Ovary (tissue), 9 donors: ENCODE results near the gene ABHD17C. TPM values are rescaled to one million over a fixed set of nuclear protein-coding genes. Genes with fewer than 3 reads are reported as not detected.

Experiments used
- DNase-seq, 5 donors: peaks; one replicate each; pipeline ENCODE4 v3.0.0-alpha.2; 2019 to 2020
- H3K27ac ChIP-seq, 2 donors: fragments of 200-600 bp; one replicate each; pipeline versions ENCODE4 v1.5.1 to v1.8.0; 2019 to 2022
- H3K27me3 ChIP-seq: fragments of 200-600 bp; one replicate; pipeline ENCODE4 v1.8.0; 2022
- H3K36me3 ChIP-seq: fragments of 200-600 bp; sonication (generic); one replicate; pipeline ENCODE4 v1.5.1; 2019
- H3K4me1 ChIP-seq: one replicate; pipeline ENCODE4 v1.8.1; 2013; ENCODE audit warnings: mild to moderate bottlenecking, moderate library complexity; ENCODE audit not compliant: insufficient read depth
- H3K4me3 ChIP-seq: fragments of 200-600 bp; sonication (generic); one replicate; pipeline ENCODE4 v1.5.1; 2017
- H3K9me3 ChIP-seq, 2 donors: fragments of 200-600 bp in 1 of 2; sonication (generic) in 1 of 2; one replicate each; pipeline versions ENCODE4 v1.5.1 to v1.8.1; 2013 to 2019; ENCODE audit warnings: mild to moderate bottlenecking in 1 of 2, moderate library complexity in 1 of 2
- EP300 ChIP-seq: sonication (generic); formaldehyde crosslinking; IDR thresholded peaks from one replicate; pipeline ENCODE4 v1.6.1; 2017; ENCODE audit warnings: antibody characterized with exemption
- POLR2A ChIP-seq: fragments of 450-650 bp; IDR thresholded peaks from one replicate; pipeline ENCODE4 v1.6.1; 2017; ENCODE audit warnings: antibody characterized with exemption, mild to moderate bottlenecking, moderate library complexity
- WGBS, 3 donors: extraction: QIAGEN DNeasy Blood & Tissue Kit in 1 of 3; methylation state at CpG; one replicate each; pipeline versions ENCODE4 v1.1.5 to v1.1.7; 2013 to 2017; 5-methylcytosine and 5-hydroxymethylcytosine counted together
- intact Hi-C, 4 donors: fragments of 100-400 bp; cut with DNase I; formaldehyde crosslinking; loops; one replicate each; pipeline versions ENCODE4 v1.11.0 to v1.15.1; 2022 to 2023
- polyA plus RNA-seq, 2 donors: library from polyadenylated mRNA; stranded (reverse); fragments of 200-250 nt in 1 of 2; fragments of 350-450 nt in 1 of 2; fragmentation: Illumina TruSeq in 1 of 2; extraction: RNeasy Lipid Tissue Mini Kit (QIAGEN cat#74804) in 1 of 2; gene quantifications; one replicate each; pipeline ENCODE4 v1.2.3, GENCODE V29; 2013 to 2014
- total RNA-seq, 7 donors: library from RNA; depleted of rRNA in 2 of 7; stranded (reverse); fragments of >200 nt in 2 of 7; fragmentation: NEBNext Ultra II Directional in 3 of 7; extraction: Animal tissue kit (Norgen Biotek cat#: 25700) in 3 of 7; gene quantifications; one replicate each; pipeline versions ENCODE4 v1.1.0 to v1.2.4, GENCODE V29; 2016 to 2023
- TF ChIP-seq, protein P1 (sequence below), 3 donors: fragments of 450-650 bp in 2 of 3; fragments of 200-600 bp in 1 of 3; IDR thresholded peaks; one replicate each; pipeline versions ENCODE4 v1.5.1 to v1.8.0; 2016 to 2022; ENCODE audit warnings: antibody characterized with exemption in 3 of 3, mild to moderate bottlenecking in 1 of 3
- donor health status: DM: no; HTN: no; CAD: no; lungs with moderate emphysema.
- donor health status: DM: no; HTN: no; CAD: no.
- donor health status: Bipolar disorder and iron deficiency.
- donor health status: DM: yes; HTN: yes; CAD: no.
- donor health status: DM: no; HTN: no; CAD: no.
- donor health status: DM: yes; HTN: yes; CAD: no.

ABHD17C gene
- total and polyA plus RNA-seq, 9 donors, result 1.2 to 5.6 (median 3.6) TPM

DNA sequence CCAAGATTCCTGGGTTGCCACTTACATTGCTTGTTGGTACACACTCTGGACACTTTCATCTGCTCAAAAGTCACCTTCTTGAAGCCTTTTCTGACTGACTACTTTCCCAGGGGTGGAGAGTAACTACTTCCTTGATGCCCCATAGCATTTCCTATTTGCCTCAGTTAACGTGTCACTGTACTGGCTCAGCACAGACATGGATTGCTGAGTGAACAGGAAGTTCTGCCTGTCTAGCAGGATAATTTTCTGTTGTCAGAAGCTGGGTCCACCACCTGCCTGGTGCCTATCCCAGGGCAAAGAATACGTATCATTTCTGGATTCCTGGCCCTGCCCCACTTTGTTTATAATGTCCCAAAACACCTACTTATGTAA is 15.3 kb upstream of the ABHD17C start:
- no peak overlapping the region for H3K27ac ChIP-seq
- intact Hi-C loops, result loop anchor here in 1 of 4 donors (5.0 kb wide), 1 partner anchor 1477 kb away; no protein-coding TSS in a partner anchor

DNA sequence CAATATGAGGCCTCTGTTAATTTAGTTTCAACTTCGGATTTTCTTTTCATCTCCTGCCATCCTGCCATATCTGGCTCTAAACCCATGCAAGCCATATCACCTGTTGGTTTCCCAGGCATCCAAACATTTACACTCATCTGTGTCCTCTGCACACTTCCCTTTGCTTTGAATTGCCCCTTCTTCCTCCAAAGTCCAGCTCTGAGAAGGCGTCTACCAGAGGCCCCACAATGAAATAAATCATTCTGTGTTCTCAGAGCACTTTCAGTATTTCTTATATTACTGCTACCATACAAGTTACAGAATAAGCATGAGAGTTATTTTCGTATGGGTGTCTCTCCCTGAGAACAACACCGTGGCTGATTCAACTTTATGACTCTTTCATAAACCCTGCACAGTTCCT is 12.9 kb upstream of the ABHD17C start:
- TF ChIP-seq EP300 (no peak), POLR2A (no peak)
- TF ChIP-seq, protein P1, sequence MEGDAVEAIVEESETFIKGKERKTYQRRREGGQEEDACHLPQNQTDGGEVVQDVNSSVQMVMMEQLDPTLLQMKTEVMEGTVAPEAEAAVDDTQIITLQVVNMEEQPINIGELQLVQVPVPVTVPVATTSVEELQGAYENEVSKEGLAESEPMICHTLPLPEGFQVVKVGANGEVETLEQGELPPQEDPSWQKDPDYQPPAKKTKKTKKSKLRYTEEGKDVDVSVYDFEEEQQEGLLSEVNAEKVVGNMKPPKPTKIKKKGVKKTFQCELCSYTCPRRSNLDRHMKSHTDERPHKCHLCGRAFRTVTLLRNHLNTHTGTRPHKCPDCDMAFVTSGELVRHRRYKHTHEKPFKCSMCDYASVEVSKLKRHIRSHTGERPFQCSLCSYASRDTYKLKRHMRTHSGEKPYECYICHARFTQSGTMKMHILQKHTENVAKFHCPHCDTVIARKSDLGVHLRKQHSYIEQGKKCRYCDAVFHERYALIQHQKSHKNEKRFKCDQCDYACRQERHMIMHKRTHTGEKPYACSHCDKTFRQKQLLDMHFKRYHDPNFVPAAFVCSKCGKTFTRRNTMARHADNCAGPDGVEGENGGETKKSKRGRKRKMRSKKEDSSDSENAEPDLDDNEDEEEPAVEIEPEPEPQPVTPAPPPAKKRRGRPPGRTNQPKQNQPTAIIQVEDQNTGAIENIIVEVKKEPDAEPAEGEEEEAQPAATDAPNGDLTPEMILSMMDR (IDR thresholded peaks at IDR 0.05), result no peak
- intact Hi-C loops, result loop anchor here in 1 of 4 donors (5.0 kb wide), 1 partner anchor 1480 kb away; no protein-coding TSS in a partner anchor
- 63 to 74% (median 65%) methylated on average over 4 of the region's 4 CpGs for WGBS, 3 donors
- Histone ChIP-seq H3K36me3 (no peaks in the 10 kb centered on the region), H3K27me3 (no peaks in the 10 kb centered on the region), H3K4me3 (no peak overlapping the region), H3K9me3 (no peaks in the 10 kb centered on the region), H3K27ac (no peak overlapping the region), H3K4me1 (no peaks in the 10 kb centered on the region)
- DNase-seq, result no peak

More for the DNA sequence above, 15.3 kb upstream of the ABHD17C start:
- Histone ChIP-seq H3K9me3 (no peaks in the 10 kb centered on the region), H3K4me3 (no peak overlapping the region), H3K4me1 (no peaks in the 10 kb centered on the region), H3K36me3 (no peaks in the 10 kb centered on the region), H3K27me3 (no peaks in the 10 kb centered on the region)
- 43 to 65% (median 54%) methylated on average over 2 of the region's 2 CpGs for WGBS, 3 donors
- no peak for DNase-seq
- TF ChIP-seq, protein P1 (IDR thresholded peaks at IDR 0.05), result no peak
- TF ChIP-seq POLR2A, result no peak
- TF ChIP-seq EP300, result no peak

DNA sequence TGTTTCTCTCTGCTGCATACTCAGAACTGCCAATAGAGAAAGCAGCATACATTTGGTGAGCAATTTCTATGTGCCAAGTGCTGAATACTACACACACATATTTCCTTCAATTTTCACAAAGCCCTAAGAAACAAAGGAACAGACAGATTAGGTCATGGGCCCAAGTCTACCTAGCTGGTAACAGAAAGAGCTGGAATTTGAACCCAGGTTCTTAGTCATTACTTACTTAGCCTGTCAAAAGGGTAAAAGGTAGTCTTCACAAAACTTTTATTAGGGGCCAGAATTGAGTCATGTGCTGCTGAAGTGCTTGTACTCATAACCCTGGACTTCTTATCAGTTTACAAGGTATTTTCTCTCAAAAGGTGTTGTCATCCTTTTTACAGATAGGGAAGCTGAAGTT is 10.4 kb upstream of the ABHD17C start:
- Histone ChIP-seq H3K27me3 (no peaks in the 10 kb centered on the region), H3K36me3 (no peaks in the 10 kb centered on the region), H3K4me3 (no peak overlapping the region), H3K27ac (no peak overlapping the region), H3K4me1 (no peaks in the 10 kb centered on the region), H3K9me3 (no peaks in the 10 kb centered on the region)
- TF ChIP-seq, protein P1 (IDR thresholded peaks at IDR 0.05), result no peak
- no peak for TF ChIP-seq POLR2A
- TF ChIP-seq EP300, result no peak
- DNase-seq, result no peak
- intact Hi-C loops, result loop anchor here in 1 of 4 donors (5.0 kb wide), 1 partner anchor 1482 kb away; no protein-coding TSS in a partner anchor

DNA sequence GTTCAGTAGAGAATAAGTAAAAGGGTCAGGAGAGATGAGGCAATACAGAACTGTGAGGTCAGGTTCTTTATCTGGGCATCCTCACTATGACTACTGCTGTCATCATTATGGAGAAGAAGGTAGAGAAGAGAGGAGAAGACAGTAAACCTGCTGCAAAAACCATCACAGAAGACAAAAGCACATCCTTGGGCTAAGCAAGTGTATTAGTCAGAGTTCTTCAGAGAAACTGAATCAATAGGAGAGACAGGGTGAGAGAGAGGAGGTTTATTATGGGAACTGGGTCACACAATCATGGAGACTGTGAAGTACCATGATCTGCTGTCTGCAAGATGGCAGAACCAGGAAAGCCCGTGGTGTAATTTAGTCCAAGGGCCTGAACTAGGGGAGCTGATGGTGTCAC is 9.5 kb upstream of the ABHD17C start:
- no peaks in the 10 kb centered on the region for H3K36me3 ChIP-seq
- no peaks in the 10 kb centered on the region for H3K9me3 ChIP-seq
- H3K27ac ChIP-seq, result no peak overlapping the region
- intact Hi-C loops, result no loop called here
- H3K4me1 ChIP-seq, result no peaks in the 10 kb centered on the region
- no peaks in the 10 kb centered on the region for H3K27me3 ChIP-seq
- 82 to 100% (median 97%) methylated on average over 1 of the region's 1 CpG for WGBS, 3 donors
- no peak for DNase-seq
- TF ChIP-seq EP300, result no peak
- no peak overlapping the region for H3K4me3 ChIP-seq

DNA sequence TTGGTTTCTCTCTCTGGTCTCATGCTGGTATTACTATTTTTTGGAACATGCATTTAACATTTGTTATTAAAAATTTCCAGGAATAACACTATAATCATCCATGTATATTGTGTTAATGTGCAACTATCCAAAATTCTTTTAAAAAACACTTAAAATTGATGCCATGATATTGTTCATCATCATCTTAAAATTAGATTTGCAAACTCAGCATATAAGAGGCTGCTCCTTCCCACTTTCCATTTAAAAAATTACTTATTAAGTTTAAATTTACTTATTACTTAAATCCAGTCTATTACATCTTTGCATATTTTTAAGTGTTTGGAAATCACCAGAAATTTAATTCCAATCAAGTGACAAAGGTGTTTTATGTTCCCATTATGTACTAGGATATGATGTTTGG is 5.8 kb upstream of the ABHD17C start:
- H3K27me3 ChIP-seq, result no peaks in the 10 kb centered on the region
- intact Hi-C loops, result no loop called here
- no peak overlapping the region for H3K27ac ChIP-seq
- H3K4me3 ChIP-seq, result no peak overlapping the region
- no peaks in the 10 kb centered on the region for H3K4me1 ChIP-seq
- DNase-seq, result no peak
- no peaks in the 10 kb centered on the region for H3K36me3 ChIP-seq
- no peaks in the 10 kb centered on the region for H3K9me3 ChIP-seq
- TF ChIP-seq EP300 (no peak), POLR2A (no peak)
- TF ChIP-seq, protein P1 (IDR thresholded peaks at IDR 0.05), result no peak
